NCI-H345 (cell line): Measurements from ENCODE around the gene SYNPO2.
A peak's percentile ranks its signal among the peaks of the same experiment; 100 is the strongest.
"Not testable (repeated sequence)": the region's sequence is repeated elsewhere in the genome, so short reads cannot be mapped to it uniquely, and the experiment has no call there.

ENCODE experiments used
- DNase-seq: peaks from one replicate; lab custom pipeline; 2025; lab: John Stamatoyannopoulos, UW

Gene SYNPO2

GRCh38 chr4:118975449-118976192 is 87.0 kb downstream of the SYNPO2 start:
- no peak for DNase-seq

GRCh38 chr4:118976193-118976560 is 87.5 kb downstream of the SYNPO2 start:
- not testable (repeated sequence) for DNase-seq

- DNase-seq = not testable (repeated sequence)
Observed at GRCh38 chr4:118977100-118977499, 88.4 kb downstream of the SYNPO2 start.

GRCh38 chr4:118979712-118980111 is 91.1 kb downstream of the SYNPO2 start:
- no peak for DNase-seq

DNA sequence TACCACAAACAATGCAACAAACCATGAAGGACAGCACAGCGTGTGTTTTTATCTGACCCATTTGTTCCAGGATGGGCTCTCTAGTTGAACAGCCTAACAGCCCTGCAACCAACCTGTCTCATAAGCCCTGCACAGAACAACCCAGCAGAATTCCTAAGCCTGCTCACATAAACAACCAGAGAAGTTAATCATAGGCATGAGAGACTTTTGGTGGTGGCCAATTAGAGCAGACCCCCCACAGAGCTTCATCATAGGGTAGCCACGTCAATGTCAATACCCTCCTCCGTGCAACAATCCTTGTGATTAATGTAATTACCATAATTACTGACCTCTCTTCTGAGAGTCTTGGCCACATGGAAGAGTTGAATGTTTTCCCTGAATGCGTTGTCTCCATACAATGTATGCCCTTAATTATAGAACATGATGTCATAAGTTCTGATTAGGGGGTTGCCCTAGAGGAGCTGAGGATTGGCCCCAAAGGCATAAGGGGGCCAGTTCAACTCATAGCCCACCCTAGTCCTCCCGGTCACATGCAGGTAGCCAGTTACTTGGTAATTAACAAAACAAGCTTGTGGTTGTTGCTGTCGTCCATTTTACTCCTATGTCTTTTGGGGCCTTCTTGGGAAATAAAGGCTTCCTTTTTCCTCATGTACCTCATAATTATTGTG is 92.7 kb downstream of the SYNPO2 start:
- DNase-seq = no peak

- DNase-seq = peak; percentile 50
Observed at GRCh38 chr4:118981839-118982381, 93.3 kb downstream of the SYNPO2 start.

- DNase-seq = no peak
Observed at GRCh38 chr4:118983293-118983692, 94.6 kb downstream of the SYNPO2 start.

DNA sequence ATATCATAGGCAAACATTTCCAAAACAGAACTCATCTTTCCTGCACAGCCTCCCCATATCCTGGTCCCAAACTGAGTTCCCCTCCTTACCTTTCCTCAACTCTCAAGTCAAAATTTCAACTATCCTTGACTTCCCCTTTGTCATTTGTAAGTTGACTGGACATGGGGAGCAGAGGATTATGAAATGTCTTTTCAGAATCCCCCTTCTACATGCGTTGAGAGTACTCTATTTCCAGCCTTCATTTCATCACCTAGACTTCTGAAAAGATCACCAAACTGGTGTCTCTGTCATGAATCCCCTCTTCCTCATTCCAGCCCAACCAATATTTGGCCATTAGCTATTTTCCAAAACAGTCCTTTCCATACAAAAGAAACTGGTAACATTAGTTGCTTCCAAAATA is 95.2 kb downstream of the SYNPO2 start:
- no peak for DNase-seq

DNA sequence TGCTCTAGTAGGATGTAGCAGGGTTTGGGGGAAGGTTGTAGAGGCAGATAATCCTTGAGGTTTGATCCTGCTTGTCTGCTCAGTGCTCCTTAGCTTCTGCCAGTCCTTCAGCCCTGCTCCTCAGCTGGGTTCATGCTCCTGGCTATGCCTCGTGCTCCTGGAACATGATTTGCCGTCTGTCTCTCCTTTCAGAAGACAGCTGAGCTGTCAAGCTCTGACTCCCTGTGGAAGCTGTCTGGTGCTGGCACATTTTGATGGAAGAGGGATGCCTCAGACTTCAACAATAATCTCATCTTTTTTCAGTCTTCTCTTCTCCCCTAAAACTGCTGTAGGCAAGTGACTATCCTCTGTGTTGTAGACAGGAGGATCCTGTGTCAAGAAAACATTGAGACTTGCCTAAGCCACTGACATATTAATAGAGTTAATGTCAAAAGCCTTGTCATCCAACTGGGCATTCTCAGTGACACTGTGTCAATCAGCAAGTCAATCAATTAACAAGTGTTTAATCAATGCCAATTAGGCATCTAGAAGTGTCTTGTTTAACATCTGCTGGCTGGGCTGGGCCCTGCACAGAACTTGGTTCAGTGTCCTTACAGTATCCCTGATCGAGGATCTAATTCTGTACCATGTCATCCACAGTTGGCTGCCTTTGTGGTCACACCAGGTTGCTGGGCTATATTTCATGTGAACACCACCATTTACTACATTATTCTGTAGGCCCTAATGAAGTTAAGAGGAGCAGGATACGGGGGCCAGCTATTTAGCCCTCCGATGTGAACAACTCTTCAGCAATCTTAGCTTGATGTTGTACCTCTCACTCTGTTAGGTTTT is 96.7 kb downstream of the SYNPO2 start:
- DNase-seq = no peak

DNA sequence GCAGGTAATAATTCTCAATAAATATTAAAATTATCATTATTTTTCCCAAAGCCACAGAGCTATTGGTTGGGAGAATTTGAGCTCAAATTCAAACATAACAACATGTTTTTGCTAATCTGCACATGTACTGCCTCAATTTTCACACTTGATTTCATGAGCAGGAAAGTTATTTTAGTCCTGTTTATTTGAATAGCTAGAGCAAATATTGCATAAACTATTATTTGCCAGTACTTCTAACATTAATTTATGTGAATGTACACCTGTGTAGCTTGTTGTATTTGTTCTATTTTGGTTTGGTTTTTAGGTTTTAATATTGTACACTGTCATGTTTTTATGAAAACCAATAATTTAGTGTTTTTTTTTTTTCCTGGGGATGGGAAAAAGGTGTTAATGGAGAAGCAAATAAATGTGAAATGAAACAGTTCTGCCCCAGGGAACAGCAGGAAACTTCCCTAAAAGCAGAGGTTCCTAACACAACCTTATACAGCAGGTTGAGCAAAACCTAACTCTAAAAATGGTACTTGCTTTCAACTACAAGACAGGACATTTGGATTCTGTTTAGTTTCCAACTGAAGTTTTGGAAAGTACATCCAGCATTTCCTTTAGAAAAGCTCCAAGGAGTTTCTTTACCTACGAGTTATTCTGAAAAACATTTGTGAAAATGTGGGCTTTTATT is 99.4 kb downstream of the SYNPO2 start:
- DNase-seq = no peak

GRCh38 chr4:118988635-118988972 is 100.0 kb downstream of the SYNPO2 start:
- no peak for DNase-seq

DNA sequence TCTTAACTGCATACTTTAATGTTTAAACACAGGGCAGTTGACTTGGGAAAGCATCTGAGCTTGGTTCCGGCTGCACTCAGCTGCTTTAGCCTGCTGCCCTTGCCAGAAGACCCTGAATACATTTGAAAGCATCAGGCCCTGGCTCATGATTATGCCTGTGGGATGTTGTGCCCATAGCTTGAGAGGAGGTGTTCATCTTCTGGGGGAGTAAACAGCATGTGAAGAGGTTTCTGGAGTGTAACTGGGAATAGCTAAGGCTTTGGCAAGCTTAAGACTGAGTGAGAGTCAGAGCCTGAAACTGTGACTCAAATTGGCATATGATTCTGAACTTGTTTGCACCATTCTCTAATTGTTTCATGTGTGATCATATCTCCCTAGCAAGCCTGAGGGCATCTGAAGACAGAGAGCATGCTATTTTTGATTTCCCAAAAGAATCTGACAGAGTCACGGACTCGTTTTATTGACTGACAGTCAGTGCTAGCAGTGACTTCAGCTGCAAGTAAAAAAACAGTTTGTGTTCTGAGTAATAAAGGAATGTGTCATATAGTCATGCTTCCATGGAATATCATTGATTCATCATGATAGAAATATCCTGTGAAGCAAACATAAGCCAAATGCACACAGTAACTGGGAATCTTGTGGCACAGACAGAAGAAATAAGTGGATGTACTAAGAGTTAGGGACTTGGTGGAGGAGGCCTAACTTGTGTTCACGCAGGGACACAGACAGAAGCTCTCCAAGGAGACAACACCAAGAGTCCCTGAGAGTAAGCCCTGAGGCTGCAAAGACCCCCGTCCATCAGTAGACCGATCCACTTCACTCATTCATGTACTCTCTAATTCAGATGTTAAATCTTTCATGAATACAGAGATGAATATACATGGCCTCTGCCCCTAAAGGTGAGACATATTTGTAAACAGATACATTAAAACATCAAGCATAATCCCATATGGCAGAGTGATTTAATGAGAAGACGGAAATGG is 100.7 kb downstream of the SYNPO2 start:
- no peak for DNase-seq

- no peak for DNase-seq
Observed at GRCh38 chr4:118991686-118992085, 103.0 kb downstream of the SYNPO2 start.

DNA sequence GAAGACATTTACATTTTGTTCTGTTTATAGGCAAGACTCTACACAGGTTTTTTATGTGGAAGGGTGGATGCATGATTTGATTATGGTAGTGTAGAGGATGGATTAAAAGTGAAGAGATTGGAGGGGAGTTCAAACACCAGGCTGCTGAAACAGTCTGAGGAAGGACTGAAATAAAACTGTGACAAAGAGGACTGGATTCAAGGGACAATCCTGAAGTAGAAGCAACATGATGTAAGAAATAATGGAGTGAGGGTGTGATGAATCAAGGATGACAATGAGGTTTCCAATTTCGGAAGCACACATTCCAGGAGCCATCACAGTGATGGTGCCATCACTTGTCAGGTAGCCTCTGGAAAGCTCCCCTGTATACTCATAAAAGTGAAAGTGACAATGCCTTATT is 103.5 kb downstream of the SYNPO2 start:
- no peak for DNase-seq

DNA sequence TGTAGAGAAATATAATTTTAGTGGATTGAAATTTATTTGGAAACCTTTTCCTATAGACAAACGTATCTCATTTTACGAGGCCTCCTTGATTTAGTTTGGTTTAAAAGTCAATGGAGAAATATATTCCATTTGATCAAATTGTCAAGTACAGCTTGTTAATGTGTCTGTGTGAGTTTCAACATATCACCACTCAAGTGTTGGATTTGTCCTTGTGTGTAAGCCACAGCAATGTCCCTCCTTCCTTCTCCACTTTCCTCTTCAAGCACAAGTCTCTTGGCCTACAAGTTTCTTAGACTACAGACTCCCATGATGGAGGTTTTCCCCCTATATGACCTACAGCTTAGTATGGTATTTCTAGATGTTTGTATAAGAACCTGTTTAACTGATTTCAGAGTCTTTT is 104.7 kb downstream of the SYNPO2 start:
- no peak for DNase-seq

DNA sequence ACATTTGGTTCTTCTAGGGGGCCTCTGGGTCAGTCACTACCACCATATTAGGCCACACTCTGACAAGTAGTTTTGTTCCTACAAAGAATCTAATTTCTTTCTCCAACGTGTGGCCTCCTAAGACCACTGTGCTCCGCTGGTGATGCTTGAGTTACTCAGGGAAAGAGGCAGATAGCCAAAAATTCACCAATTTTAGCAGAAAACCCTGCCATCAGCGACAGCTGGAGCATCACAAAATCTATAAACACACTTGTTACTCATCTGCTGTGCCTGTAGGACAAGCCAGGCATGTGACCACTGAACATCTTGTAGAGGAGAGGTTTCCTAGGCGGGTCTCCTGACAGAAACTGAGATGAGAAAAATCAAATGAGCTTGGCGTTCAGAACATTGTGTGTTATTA is 105.4 kb downstream of the SYNPO2 start:
- DNase-seq = no peak

- no peak for DNase-seq
Observed at GRCh38 chr4:118995693-118996391, 107.2 kb downstream of the SYNPO2 start.

DNA sequence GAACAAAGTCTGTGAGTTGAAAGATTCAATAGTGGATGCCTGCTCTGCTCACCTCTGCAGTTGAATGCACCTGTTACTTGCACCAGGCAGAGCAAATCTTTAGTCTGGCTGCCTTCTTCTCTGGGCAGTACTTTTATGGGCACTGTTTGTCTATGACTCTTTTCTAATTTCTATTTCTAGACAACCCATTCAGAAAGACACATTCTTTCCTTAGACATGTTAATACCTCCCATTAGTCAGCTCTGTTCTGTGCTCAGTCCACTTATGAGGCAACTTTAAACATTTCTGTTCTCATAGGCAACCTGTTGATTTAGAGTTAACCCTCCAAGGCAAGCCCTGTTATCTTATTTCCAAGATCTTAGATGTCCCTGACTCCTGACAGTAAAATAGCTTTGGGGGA is 108.9 kb downstream of the SYNPO2 start:
- DNase-seq = no peak

- DNase-seq = no peak
Observed at GRCh38 chr4:118999919-119000318, 111.3 kb downstream of the SYNPO2 start.

DNA sequence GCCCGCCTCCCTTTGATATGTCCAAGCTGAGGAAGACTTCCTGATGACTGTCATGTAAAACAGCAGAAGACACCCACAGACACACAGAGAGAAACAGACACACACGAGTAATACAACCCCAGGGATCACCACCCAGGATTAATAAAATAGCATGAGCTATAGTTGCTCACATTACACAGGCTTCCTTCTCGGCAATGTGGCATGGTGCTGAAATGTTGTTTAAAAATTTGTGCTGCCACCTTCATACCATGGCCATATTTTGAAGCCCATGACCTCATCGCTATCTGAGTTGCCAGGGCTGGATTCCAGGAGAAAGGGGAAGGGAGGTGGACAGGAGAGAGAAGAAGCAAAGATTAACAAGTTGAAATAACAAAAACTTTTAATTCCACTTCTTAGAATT is 111.7 kb downstream of the SYNPO2 start:
- no peak for DNase-seq
